ENCODE measurements around the gene POU6F2.
"Not testable (repeated sequence)": the region's sequence is repeated elsewhere in the genome, so short reads cannot be mapped to it uniquely, and the experiment has no call there.

Gene POU6F2

GRCh38 chr7:39312254-39312989, 334.7 kb downstream of the POU6F2 start:
- DNase-seq = no peak

DNA sequence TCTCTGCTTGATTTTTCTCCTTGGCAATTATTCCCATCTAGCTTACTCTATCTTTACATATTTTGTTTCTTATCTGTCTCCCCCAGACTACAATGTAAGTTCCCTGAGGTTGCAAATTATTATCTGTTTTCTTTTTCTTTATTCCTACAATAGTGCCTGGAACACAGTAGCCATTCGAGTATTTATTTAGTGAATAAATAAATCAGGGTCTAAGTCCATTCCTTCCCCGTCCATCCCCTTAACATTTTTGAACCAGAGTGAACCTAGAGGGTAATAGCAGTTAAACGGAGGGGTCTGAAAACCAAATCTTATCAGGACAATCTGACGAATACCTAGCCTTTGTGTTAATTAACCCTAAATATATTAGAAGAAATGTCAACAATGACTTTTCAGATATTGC, 335.7 kb downstream of the POU6F2 start:
- no peak for DNase-seq

DNA sequence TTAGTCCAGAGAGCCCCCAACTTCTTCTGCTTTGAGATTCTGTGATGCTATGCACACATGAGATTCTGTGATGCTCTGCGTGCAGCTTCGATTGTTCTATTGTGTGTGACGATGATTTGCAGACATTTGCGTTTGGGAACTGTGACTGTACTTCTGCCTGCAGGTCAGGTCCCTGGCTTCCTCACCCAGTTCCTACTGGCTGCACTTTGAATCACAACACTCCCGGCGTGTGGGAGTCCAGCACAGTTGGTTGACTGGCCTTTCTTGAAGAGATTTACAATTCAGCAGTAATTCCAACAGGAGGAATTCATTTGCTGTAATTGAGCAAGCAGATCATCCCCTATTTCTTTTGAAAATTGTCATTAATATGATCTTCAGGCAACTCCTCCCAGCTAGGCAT, 336.3 kb downstream of the POU6F2 start:
- no peak for DNase-seq

DNA sequence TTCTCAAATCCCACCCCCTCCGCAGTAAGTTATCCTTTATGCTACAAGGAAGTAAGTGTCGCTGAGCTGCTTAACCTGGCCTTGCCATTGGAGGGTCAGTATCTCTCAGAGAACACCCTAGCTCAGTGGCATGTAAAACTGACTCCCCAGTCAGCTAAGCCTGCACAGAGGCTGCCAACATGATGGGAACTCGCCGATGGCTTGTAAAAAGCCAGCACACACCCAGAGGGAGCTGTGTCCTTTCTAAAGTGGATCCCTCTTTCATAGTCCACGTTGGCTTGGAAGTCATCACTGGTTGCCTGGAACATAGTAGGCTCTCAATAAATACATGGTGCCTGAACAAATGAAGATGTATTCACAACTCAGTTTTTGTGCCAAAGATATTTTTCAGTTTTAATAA, 339.4 kb downstream of the POU6F2 start:
- DNase-seq = no peak

- DNase-seq = no peak
Observed at GRCh38 chr7:39317896-39318295, 340.2 kb downstream of the POU6F2 start.

DNA sequence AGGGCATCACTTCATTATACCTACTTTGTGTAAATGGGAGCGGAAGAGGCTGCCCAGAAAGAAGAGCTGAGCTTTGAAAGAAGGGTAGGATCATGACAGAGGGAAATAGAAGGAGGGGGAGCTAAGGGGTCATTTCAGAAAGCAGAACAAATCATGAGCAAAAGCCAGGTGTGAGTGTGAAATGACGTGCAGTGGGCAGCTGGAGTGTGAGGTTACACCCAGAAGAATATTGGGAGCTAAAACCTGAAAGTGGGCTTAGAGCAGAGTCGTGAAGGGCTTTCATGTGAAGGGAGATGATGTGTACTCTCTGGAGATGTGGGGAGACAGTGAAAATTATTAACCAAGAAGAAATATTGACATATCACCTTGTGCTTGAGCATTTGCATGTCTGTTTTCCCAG, 343.5 kb downstream of the POU6F2 start:
- no peak for DNase-seq

DNA sequence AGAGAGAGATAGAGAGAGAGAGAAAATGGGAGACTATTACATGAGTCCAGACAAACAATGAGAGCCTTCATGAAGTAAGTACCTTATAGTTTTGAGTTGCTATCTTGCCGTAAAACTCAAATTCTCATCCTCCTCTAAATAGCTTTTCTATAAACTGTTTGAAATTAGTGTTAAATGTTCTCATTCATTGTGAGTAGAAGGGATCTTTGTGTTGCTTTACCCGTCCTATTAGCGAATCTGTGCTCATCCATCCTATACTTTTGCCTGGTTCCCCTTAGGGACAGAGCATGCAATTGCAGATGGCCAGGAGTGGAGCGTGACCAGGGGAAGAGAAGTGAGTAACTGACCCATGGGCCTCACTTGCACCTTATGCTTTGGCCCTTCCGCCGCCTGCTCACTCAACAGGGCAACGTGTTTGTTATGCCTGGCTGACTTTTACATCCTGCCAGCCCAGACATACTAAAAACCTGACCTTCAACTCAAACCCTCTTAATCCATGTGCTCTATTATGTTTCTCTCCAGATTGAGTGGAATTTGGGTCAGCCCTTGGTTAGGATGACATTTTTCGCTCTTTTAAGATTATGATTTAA, 344.3 kb downstream of the POU6F2 start:
- DNase-seq = no peak

GRCh38 chr7:39324139-39324760, 346.5 kb downstream of the POU6F2 start:
- no peak for DNase-seq

DNA sequence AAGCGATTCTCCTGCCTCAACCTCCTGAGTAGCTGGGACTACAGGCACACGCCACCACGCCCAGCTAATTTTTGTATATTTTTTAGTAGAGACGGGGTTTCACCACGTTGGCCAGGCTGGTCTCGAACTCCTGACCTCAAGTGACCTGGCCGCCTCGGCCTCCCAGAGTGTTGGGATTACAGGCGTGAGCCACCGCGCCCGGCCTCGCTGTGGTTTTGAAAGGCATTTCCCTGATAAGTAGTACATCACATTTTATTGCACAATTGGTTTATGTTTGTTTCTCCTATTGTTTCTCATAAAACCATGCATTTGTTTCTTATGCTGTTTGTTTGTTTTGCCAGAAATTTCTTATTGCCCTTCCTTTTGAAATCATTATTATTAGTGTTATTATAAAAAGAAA, 353.9 kb downstream of the POU6F2 start:
- not testable (repeated sequence) for DNase-seq

GRCh38 chr7:39332142-39332541, 354.4 kb downstream of the POU6F2 start:
- no peak for DNase-seq

DNA sequence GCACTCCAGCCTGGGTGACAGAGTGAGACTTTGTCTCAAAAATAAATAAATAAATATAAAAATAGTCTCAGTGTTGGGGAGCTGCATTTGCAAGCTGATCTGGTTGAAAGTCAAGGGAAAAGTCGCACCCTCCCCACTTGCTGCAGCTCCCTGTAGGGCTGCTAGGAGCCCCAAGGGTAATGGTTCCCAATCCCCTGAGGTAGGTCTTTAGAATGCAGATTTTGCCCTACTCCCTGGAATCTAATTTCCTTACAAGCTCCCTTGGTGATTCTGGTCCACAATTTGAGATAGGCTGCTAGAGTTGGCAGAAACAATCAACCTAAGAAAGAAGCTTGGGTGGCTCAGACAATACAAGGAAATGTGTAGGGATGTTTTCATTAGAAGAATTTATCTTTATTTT, 356.0 kb downstream of the POU6F2 start:
- no peak for DNase-seq

GRCh38 chr7:39336442-39336841, 358.7 kb downstream of the POU6F2 start:
- no peak for DNase-seq

DNA sequence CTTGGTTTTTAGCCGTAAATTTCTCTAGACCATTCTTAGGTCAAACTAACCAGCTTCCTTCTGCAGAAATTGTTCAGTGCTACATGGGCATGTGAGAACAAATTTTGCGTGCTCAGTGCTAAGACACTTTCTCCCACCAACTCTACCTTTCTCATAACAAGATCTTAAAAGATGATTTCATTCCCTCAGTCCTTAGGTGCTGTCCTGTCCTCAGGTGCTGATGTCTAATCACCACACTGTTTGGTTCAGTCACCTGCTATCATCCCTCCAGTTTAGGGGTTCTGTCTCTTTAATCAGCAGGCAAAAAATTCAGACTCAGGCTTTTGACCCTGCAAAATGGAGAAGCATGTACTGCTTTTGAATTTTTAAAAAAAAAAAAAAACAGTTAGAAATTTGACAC, 361.0 kb downstream of the POU6F2 start:
- no peak for DNase-seq

DNA sequence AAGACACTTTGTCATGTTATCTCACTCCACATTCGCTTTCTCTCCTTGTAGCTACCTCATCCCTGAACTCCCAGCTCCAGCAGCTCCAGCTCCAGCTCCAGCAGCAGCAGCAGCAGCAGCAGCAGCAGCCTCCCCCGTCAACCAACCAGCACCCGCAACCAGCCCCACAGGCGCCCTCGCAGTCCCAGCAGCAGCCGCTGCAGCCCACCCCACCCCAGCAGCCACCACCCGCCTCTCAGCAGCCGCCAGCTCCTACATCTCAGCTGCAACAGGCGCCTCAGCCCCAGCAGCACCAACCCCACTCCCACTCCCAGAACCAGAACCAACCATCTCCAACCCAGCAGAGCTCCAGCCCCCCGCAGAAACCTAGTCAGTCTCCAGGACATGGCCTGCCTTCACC, 361.9 kb downstream of the POU6F2 start:
- no peak for DNase-seq

DNA sequence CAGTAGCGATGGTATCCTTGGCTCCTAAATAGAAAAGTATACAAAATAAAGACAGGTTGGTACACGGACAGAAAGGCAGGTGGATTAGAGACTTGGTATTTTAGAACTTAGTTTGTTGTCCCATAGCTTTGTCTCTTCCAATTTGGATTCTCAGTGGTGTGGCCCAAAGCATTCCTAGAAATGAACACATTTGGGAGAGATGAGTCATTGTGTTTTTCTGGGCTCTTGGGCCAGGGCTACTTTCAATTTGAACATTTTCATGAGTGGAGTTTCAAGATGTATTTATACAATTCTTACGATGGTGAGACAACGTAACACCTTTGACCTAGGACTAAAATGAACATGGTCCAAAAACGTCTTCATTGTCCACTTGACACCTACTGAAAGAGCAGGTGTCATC, 363.4 kb downstream of the POU6F2 start:
- DNase-seq = no peak

DNA sequence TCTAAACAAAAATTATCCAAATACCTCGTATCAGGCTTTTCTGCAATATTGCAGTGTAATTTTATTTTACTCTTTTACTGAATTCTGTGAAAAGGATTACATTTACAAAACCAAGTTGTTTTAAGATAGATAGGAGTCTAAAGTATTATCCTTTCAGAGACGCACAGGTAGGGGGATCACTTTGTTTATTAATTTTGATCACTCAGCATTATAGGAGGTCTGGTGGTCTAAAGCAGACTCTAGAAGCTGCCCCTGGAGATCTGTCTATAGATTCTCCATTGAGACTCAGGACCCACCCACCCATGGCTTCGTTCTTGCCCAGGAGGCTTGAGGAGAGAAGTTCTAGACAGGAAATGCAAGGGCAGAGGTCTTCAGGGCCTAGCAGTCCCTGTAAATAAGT, 365.1 kb downstream of the POU6F2 start:
- no peak for DNase-seq

GRCh38 chr7:39349452-39350123, 371.9 kb downstream of the POU6F2 start:
- no peak for DNase-seq

DNA sequence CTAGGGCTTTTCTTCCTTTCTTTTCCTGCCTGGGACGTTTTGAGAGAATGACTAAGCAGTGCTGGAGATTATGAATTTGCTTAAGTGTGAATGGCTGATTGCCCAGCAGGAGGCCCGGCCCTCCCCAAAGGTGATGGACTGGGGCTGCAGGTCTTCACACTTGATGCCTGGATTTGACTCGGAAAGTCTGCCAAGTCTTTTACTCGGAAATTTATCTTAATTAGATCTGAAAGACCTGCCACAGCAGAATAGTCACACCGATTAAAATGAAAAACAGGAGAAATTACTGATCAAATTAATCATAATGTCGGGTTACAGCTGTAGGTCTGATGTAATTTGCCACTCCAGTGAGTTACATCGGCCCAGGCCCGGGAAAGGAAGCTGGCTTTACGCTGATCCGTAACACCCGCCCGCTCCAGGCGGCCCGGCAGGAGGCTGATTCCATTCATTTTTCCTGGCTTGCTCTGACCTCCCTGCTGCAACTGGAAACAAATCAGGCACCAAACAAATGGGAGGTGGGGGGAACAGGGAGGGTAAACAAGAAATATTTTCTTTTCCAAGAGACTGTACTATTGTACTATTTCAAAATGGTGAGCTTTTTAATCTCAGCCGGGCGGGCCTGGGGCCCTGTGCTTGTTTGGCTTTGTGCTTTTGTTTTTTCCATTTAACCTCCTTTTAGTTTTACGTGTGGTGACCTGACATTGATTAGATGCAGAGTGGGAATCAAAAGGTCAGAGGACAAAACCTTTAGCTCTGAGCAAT, 376.1 kb downstream of the POU6F2 start:
- DNase-seq = no peak

GRCh38 chr7:39355664-39356063, 378.0 kb downstream of the POU6F2 start:
- no peak for DNase-seq

DNA sequence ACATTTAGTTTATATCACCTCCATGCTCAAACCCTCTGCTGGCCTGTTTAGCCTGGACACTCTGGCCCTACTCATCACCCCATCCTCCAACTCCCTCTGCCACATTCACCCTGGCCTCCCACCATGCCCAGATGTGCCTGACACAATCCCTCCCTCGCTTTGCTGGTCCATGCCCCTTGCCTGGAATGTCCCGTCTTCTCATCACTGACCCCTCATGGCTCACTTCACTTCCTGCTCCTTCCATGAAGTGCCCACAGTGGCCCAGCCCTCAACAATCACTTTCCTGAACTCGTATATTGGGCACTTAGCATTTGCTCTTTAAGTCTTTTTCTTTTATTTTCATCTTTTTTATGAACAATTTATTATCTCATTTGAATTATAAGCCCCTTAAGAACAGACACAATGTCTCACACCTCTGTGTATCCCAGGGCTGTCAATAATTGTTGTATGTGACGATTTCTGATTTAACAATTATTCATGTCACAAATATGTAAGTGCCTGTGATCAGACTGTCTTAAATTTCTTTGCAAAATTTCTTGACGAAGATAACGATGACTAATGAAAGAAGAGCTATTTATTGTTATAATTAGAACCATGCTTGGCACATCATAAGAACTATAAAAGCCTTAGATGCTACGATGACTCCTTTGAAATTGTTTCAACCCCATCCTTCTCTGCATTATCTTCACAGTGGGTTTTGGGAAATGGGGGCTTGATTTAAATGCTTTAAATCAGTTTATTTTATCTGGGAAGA, 378.6 kb downstream of the POU6F2 start:
- DNase-seq = no peak

DNA sequence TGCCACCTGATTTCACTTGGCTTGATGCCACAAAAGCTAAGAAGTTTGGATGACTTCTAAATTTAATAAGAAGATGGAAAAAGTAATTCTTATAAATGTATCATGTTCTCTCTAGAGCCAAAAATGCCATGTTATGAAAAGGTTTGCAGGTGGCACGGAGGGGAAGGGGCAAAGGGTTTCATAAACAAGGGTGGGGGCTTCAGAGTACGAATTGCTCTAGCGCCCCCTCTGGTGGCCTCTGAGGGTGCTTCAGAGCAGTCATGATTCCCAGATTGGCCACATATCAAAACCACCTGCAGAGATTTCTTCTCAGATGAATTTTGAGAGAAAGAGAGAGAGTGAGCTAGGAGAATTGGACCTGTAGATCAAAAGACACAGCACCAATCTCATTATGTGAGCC, 379.9 kb downstream of the POU6F2 start:
- DNase-seq = no peak

- DNase-seq = no peak
Observed at GRCh38 chr7:39360038-39360437, 382.3 kb downstream of the POU6F2 start.
